ENCODE results near the gene UPK3BL2.
"Not testable (repeated sequence)": the region's sequence is repeated elsewhere in the genome, so short reads cannot be mapped to it uniquely, and the experiment has no call there.

UPK3BL2 gene

DNA sequence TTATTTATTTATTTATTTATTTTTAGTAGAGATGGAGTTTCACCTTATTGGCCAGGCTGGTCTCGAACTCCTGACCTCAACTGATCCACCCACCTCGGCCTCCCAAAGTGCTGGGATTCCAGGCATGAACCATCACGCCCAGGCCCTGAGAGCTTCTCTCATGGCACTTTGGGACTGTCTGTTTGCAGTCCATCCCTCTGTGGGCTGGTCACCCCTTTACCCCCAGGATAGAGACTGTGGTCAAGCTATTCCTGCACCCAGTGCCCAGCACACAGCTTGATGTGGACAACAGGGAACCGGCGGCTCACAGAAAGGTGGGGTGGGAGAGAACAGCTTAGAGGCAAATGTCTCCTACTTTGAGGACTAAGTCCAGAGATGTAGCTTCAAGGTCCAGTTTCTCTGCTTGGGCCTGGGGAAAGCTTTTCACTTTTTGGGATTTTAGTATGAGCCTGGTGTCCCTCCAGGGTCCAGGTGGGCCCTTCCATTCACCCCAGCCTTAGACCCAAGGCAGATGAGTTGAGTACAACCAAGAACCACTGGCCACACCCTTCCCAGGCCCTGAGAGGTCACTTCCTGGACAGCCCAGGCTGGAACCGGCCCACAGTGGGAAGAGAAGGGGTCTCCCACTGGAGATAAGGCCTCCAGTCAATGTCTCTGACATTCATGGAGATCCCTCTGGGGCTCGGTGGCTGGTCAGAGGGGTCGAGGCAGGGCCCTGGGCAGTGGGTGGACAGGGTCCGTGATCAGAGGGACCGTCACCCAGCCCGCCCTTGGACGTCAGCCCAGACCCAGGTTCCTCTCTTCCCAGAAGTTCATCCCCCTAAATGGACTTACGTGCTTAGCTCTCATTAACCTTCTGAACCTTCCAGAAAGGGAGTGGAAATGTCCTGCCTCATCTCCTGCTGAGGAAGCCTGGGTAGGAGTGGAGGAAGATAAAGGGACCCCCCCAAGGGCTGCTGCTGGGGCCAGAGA is 15.4 kb downstream of the UPK3BL2 start:
- not testable (repeated sequence) for DNase-seq

- not testable (repeated sequence) for DNase-seq
Measured at GRCh38 chr7:102527182-102527581, 16.3 kb downstream of the UPK3BL2 start.

DNA sequence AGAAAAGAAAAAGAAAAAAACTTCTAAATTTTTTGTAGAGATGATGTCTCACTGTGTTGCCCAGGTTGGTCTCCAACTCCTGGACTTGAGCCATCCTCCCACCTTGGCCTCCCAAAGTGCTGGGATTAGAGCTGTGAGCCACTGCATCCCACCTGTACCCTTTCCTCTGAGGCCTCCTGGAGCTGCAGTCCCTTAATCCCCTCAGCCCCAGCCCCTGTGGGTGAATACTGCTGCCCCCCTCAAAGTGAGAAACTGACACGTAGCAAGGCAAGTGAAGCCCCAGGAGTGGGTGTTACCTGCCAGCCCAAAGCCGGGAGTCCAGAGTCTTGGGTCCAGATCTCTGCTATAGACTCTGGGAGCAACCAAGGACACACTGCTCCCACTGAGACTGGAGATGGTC is 18.7 kb downstream of the UPK3BL2 start:
- DNase-seq: not testable (repeated sequence)

GRCh38 chr7:102520797-102521196 is 22.7 kb downstream of the UPK3BL2 start:
- not testable (repeated sequence) for DNase-seq

DNA sequence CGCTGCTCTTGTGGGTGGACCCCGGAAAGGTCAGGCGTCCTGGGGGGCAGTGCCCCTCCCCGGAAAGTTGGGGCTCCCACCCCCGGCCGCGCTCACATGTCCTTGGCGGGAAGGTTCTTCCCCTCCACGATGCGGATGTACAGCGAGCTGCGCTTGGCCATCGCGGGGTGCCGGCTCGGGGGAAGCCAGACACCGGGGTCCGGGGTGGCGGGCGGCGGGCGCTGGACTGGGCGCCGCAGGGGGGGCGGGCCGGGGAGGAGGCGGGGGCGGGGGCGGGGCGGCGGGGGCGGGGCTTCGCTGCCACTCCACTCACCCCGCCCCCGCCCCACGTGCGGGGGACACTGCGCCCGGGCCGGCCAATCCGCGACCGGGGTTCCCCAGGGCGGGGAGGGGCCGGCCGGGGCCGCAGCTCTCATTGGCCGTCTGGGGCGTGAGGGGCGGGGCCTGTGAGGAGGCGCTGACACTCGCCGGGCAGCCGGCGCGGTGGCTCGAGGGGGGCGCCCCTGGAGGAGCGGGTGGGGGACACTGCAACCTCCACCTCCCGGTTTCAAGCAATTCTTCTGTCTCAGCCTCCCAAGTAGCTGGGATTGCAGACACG is 25.8 kb downstream of the UPK3BL2 start, which contains the start of gene RASA4B:
RASA4B (minus strand) TSS at position 228 of the 598 bp plus-strand sequence; CDS start at position 161, 67 bp downstream.
- DNase-seq: not testable (repeated sequence)

- not testable (repeated sequence) for DNase-seq
Measured at GRCh38 chr7:102516951-102517350, 26.5 kb downstream of the UPK3BL2 start.

DNA sequence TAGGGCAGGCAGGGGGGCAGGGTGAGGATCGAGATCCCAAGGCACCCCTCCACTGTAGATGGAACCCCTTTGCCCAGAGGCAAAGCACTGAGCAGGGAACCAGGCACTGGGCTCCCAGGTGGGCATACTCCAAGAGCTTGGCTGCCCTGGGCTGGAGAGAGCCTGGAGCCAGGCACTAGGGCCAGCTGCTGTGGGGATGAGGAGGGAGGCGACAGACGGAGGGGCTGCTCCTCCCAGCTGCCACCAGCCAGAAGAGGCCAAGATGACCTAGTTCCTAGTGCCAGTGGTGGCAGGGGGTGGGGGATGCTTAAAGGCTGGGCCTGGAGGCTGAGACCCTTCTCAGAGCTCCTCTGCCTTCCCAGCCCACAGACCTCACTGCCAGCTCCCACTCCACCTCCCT is 27.6 kb downstream of the UPK3BL2 start:
- not testable (repeated sequence) for DNase-seq

DNA sequence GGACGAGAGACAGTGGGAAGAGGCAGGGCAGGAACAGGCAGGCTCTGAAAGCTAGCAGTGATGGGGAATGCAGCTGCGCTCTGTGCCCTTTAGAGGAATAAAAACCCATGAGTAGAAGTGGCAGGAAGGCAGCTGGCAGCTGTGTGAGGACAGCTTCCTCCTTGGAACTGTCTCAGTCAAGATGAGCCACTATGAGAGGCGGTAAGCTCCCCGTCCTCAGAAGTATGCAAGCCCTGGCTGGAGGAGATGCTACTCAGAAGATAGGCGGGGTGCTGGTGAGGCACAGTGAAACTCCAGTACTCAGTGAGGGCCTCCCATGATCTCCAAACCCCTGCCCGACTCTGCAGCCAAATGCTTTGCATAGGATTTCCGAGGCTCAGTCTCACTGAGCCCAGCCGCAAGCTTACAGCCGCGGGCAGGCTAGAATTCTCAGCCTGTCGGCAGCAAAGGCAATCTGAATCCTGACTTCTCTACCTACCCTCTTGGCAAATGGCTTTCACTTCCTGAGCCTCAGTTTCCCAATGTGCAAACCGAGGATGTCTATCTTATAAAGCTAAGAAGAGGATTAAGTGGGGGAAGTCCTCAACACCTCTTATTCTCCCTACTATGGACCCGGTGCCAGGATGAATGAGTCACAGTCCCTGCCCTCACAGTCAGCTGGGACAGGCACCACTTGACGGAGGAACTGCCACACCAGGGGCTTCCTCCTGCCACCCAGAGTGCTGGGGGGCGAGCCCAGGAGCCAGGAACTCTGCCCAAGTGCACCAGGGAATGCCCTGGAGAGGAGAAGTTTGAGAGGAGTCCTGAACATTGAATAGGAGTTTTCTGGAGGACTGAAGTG is 28.4 kb downstream of the UPK3BL2 start:
- DNase-seq: not testable (repeated sequence)

DNA sequence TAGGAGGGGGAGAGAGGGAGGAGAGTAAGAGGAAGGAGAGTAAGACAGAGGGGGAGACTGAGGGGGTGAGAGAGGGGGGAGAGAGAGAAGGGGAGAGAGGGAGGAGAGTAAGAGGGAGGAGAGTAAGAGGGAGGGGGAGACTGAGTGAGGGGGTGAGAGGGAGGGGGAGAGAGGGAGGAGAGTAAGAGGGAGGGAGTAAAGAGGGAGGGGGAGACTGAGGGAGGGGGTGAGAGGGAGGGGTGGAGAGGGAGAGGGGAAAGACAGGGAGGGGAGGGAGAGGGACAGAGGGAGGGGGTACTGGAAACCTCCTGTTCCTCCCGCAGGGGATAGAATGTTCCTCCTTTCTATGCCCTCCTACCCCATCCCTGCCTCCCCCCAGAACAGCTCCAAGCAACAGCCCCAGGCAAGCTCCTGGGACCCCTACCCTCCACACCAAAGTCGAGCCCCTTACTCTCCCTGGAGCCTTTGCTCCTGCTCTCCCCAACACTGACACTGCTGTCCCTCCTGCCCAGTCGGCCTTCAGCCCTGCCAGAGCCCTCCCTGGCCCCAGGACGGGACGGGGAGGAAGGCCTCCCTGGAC is 30.8 kb downstream of the UPK3BL2 start:
- DNase-seq: not testable (repeated sequence)

GRCh38 chr7:102511860-102512522 is 31.5 kb downstream of the UPK3BL2 start:
- DNase-seq: not testable (repeated sequence)

GRCh38 chr7:102510575-102510974 is 32.9 kb downstream of the UPK3BL2 start:
- DNase-seq: not testable (repeated sequence)

DNA sequence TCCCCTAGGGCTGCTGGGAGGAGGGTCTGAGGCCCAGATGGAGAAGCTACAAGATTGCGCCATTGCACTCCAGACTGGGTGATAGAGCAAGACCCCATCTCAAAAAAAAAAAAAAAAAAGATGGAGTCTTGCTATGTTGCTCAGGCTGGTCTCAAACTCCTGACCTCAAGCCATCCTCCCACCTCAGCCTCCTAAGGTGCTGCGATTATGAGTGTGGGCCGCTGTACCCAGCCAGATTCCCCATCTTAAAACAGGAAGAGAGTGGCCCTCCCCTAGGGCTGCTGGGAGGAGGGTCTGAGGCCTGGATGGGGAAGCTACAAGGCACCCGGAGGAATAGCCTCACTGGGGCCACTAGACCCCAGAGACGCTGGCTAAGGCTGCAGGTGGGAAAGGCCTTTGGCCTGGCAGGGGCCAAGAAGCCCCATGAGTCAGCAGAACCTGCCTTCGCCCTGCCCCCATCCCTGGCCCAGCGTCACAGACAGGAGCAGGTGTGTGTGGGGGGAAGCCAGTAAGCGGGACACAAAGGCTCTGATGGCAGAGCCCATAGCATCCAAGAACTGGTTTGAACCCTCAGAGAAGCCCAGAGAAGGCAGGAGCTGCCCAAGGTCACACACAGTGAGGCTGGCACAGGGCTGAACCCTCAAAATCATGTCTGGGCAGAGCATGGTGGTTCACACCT is 35.9 kb downstream of the UPK3BL2 start:
- DNase-seq: not testable (repeated sequence)

DNA sequence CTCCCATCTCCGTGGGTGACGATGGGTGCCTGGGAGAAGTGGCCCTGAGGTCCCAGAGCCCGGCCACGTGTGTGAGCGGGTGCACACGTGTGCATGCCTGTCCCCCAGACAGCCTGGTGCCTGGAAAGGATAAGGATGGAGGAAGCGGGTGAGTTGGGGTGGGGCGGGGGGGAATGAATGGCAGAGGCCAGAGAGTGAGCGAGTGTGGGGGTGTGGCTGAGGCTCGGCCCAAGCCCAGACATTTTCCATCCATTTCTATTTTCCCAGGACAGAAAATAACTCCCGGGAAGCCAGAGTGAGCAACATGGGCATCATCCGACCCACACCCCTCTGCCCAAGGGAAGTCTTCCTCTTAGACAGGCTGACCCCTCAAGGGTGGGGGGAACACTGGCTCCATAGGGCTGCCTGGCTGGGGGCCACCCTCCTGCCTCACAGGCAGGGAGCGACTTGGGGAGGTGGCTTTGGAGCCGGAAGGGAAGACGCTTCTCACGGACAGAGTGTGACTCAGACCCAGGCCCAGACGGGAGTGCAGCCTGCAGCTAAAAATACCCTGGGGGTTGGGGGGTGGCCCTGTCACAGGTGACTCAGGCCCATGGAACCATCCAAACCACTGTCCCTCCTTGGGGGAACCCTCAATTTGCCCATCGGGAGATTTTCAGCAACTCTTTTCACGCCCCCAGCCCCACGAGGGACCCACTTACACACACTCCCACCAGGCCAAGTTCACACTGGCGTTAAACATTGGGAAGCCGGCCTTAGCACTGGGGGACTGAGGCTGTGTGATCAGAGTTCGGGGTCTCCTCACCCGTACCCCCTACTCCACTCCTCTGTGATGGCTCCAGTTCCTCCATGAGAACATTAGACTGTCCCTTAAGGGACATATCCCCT is 38.0 kb downstream of the UPK3BL2 start:
- DNase-seq: not testable (repeated sequence)

GRCh38 chr7:102503141-102503540 is 40.4 kb downstream of the UPK3BL2 start:
- not testable (repeated sequence) for DNase-seq

DNA sequence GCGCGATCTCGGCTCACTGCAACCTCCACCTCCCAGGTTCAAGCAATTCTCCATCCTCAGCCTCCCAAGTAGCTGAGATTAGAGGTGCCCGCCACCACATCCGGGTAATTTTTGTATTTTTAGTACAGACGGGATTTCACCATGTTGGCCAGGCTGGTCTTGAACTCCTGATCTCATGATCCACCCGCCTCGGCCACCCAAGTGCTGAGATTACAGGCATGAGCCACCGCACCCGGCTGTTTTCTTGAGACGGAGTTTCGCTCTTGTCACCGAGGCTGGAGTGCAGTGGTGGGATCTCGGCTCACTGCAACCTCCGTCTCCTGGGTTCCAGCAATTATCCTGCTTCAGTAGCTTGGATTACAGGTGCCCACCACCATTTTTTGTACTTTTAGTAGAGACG is 45.2 kb downstream of the UPK3BL2 start:
- DNase-seq: not testable (repeated sequence)

- DNase-seq: not testable (repeated sequence)
Measured at GRCh38 chr7:102497308-102497707, 46.2 kb downstream of the UPK3BL2 start.

DNA sequence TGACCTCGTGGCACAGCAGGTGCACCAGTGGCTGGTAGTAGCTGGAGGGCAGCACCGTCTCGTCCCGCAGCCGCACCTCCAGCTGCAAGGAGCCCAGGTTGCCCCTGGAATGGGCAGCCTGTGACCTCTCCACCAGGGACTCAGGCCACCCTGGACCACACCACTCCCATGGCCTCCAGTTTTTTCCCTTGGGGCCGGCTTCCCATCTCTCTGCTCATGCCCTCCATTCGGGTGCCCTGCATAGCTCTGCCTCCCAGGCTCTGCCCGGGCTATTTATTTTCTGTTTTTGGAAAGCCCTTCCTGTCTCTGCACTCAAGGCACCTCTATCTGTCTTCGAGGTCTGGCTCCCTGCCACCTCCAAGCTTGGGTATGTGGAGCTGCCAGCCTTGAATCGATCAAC is 46.6 kb downstream of the UPK3BL2 start:
- DNase-seq: not testable (repeated sequence)

DNA sequence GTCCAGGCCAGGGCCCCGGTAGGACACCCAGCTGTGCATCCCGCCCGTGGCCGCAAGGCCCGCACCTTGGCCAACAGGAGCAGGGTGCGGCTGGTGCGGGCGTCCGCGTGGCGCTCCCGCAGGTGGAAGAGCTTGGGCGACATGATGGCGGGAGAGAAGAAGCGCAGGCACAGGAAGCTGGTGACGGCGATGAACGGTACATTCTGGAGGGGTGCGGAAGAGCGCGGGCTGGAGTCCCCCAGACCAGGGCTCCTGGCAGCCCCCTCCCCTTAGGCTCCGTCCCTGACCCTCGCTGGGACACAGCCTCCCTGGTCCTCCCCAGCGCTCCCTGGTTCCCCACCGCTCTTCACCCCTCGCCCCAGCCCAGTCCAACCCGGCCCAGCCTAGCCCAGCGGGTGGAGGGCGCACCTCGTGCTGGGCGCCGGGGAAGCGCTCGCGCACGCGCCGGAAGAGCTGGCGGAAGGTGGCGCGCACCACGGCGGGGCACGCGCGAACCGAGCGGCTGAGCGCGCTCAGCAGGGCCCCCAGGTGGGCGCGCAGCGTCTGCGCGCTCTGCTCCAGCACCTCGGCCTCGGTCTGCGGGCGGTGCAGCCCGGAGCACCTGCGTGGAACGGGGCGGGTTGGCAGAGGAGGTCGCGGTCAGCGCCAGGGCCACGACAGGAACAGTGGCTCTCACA is 48.9 kb downstream of the UPK3BL2 start:
- not testable (repeated sequence) for DNase-seq

- not testable (repeated sequence) for DNase-seq
Measured at GRCh38 chr7:102494026-102494425, 49.5 kb downstream of the UPK3BL2 start.

Measured in NCI-H2171 (cell line).